DOHH2 (cell line): ENCODE data around the gene CA9.

Experiments
- CTCF ChIP-seq: fragments of 200-600 bp; sonication (generic); IDR thresholded peaks from one replicate; pipeline ENCODE4 v1.5.1; 2014; ENCODE audit warnings: antibody characterized with exemption, mild to moderate bottlenecking, low read depth, low read length; ENCODE audit not compliant: poor library complexity, severe bottlenecking
- EZH2phosphoT487 ChIP-seq: fragments of 200-600 bp; sonication (generic); IDR thresholded peaks from 2 replicates; pipeline ENCODE4 v1.6.1; 2017; ENCODE audit warnings: borderline replicate concordance, mild to moderate bottlenecking, antibody characterized with exemption, low read length, moderate library complexity, mixed read lengths

GRCh38 chr9:35690294-35690613 lies 16.5 kb downstream of the CA9 start:
- no peak for TF ChIP-seq CTCF
- no peak for TF ChIP-seq EZH2phosphoT487
